GM21381 (cell line): ENCODE measurements around the gene FRMD3.

Experiments used
- ATAC-seq: cut with Tn5 transposase; IDR thresholded peaks from one replicate; pipeline ENCODE4 v1.9.1; 2021; ENCODE audit warnings: mild to moderate bottlenecking, moderate library complexity; ENCODE audit not compliant: unreplicated experiment

The FRMD3 gene

DNA sequence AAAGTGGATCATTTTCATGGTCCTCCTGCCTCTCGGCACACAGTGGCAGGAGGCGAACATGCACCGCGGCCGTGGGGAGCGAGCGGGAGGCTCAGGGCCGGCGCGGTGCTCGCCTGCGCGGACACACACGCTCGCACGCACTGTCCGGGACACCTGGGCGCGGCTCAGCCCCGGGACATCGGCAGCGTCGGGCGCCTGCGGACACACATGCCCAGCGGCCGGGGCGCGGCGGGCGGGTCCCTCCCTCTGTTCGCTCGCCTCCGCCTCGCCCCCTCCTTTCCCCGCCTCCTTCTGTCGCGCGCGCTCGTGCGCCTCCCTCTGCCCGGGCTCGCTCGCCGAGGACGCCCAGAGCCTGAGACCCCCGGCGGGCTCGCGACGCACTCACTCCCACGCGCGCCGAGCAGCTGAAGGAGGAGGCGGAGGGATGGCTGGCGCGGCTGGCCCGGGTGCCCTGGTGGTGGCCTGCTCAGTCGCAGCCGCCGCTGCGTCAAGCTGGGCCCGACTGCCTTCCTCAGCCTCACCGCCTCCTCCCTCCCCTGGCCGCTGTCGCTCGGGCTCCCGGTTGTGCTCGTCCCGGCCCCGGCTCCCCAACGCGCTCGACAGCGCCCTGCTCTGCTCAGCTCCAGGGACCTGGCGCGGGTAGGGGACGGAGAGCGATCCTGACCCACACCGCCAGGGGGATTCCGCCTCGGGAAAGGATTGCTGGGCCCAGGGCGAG is at the start of gene FRMD3:
Gene FRMD3 (minus strand): TSS at position 230 of the 718 bp plus-strand sequence. CDS start 170 bp downstream, at position 60.
- no peak for ATAC-seq

DNA sequence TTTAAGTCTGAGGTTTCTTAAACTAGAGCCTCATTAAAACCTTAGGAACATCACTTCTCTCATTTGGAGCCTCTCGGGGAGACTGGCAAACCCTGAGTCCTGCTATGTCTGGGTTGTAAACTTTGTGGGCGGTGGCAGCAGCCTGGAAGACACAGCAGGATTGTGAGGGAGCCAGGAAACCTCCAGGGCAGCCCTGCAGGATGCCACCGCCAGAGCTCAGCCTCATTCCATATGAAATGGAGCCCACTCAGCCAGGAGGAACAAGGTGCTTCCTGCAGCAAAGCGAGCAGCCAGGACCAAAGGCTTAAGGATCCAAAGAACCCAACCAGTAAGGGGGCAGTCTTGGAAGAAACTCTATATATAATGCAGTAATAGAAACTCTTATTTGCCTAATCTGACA is 46.8 kb upstream of the FRMD3 start:
- ATAC-seq, result no peak

DNA sequence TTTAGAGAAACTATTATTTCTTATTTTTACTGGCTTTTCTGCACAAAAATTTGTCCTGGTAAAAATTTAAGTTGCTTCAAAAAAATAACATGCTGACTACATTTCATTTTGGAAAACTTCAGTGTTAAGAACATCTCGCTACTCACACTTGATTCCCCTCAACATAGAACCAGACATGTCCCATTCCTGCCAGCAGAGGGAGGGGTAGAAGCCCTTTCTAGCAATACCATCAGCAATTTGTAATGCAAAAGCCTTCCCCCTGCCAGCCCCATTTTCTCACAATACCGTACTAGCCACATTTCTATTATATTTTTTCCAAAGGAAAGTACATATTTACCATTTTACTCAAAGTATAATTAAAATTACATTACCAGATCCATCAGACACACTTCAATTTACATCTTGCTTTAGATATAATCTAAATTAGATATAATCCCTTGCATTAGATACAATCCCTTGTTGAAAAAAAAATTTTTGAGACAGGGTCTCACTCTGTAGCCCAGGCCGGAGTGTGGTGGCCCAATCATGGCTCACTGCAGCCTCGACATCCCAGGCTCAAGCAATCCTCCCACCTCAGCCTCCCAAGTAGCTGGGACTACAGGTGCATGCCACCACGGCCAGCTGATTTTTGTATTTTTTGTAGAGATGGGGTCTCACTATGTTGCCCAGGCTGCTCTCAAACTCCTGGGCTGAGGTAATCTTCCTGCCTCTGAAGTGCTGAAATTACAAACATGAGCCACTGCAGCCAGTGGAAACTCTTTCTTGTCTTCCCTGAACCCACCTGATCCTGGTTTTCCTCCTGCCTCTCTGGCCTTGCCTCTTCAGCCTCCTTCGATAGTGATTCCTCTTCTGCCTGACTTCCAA is 45.2 kb upstream of the FRMD3 start:
- ATAC-seq, result no peak

DNA sequence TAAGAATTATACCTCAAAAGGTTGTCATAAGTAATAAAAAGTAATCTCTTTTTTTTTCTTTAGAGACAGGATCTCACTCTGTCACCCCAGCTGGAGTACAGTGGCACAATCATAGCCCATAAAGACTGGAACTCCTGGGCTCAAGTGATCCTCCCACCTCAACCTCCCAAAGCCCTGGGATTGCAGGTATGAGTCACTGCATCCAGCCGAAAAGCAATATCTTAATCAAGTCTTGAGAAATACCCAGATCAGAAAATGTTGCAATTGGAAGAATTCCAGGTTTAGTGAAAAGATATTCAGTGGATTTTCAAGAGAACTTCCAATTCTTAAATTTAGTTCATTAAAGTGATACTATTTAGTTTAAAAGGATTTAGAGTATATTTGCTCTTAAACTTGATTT is 43.8 kb upstream of the FRMD3 start:
- no peak for ATAC-seq

DNA sequence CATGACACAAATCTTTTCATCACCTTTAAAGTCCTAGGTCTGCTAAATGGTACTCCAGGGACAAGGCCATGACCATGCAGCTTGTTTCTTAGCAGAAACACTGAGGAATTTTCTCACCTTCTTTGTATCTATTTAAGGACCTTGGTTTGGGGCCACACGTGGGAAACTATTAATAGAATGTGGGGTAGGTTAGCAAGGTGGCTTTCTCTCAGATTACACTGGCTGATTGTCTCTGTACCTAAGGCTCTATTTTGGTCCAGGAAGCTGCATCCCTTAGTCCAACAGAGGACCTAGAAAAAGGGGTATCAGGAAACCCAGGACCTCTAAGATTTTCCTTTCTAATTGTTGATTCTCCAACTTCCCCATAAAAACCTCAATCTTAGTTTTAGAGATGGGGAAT is 36.3 kb upstream of the FRMD3 start:
- no peak for ATAC-seq

DNA sequence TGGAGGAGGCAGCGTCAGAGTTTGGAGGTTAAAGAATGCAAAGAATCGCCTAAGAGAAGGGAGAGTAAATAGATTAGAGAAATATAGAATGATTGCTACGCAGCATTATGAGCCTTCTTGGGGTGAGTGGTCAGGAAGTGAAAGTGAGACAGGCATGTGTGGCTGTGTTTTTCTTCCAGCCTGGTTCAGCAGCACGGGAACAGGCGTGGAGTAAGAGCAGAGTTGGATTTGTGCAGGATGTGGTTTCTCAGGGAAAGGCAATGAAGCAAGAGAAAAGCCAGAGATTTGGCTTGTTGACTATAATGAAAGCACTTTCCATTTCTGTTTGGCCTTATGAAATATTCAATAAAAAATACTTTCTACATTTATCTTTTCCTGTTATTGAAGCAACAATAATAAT is 34.3 kb upstream of the FRMD3 start:
- ATAC-seq, result no peak

DNA sequence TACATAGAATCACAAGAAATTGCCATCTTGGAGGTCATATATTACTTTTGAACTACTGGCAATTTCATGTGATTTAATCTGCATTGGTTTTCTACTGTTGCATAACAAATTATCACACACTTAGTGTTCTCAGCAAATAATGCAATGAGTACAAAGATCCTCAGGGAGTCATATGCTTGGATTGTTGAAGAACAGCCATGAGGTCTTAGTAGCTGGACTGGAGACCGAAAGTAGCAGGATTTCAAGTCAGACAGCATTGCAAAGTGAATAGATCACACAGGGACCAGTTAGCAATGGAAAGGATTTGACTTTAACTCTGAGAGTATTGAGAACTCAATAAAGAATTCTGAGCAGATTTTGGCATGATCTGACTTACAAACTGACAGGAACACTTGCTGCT is 32.2 kb upstream of the FRMD3 start:
- ATAC-seq, result no peak

DNA sequence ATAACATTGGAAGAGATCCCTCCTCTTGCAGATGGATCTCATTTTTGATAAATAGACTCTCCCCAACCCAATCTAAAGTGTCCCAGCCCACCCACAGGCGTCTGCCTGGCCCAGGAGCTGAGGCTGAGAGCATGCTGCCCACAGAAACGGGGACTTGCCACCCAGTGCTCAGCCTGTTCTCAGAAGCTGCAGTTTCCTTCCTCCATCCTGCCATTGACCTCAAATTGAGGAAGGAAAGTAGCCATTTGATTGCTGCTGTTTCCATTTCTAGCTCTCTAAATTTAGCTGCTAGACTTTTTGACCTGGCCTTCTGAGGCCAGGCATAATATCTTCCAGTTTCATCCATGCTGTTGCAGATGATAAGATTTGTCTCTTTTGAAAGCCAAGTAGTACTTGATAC is 31.1 kb upstream of the FRMD3 start:
- ATAC-seq, result no peak

DNA sequence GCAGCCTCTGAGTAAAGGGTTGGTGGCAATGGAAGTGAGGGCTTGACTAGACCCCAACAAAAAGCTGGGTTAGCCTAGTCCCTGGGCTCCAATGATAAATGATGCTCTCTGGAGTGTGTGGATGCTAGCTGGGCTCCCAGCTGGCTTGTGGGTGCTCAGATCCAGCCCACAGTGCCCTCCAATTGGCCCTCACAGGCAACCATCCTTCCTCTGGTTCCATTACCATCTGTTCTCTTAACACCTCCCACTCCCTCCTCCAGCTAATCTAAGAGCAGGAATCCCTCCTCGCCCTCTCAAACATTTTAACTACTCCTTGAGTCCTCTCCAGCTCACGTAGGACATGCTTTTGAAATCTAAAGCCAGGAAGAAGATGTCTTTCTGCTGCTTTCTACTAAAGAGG is 25.2 kb upstream of the FRMD3 start:
- ATAC-seq, result no peak

DNA sequence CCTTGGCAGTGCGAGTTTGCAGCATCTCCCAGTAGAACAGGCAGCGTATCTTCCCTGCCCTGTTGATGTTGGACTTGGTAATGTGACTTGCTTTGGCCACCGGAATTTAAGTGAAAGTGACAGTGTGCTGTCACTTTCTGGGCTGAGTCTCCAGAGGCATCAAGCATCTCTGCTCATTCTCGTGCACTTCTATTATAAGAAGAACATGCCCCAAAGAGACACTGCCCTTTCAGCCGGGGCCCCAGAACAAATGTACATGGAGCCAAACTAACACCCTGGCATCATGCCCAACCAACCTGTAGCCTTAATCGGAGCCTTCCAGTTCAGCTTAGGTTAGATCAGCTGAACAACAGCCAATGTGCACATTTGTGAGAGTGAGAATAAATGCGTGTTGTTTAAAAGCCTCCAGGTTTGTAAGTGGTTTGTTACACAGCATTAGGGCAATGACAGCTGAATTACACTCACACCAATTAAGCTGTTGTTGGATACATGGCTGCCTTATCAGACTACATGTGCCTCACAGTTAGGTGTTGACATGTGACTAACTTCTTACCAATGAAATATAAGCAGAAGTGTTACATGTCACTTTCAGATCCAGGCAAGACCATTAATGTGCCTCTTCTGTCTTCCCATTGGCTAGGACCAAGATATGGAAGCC is 22.1 kb upstream of the FRMD3 start:
- ATAC-seq, result no peak

DNA sequence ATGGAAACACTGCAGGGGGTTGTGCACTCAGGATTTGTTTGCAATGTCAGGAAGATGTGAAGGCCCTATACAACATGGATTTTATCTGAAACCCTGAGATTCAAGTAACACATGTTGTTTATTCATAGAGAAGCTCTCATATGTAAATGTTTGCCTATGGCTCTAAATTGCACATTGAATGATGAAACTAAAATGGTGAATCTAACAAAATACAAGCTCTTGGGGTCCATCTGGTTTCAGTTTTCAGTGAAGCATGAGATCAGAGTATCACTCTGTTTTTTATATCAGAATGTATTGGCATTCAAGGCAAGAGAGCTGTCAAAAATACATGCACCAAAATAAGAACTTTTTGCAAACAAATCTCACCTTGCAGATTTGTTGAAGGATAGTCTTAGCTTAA is 19.6 kb upstream of the FRMD3 start:
- no peak for ATAC-seq

DNA sequence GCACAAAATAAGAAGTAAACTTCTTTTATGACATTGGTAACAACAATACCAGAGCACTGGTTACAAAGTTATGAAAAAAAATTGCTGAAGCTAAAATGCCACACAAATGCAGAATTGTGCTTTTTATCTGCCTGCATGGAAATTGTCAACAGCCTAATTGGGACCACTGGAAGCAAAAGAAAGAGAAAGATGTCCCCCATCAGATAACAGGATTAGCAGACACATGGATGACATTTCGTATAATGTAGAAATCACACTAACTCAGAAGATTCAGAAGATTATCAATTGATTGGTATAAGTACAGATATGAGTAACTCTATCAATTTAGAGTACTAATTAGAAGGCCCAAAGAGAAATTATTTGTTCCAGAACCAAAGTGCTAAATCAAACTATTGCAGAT is 19.1 kb upstream of the FRMD3 start:
- no peak for ATAC-seq

DNA sequence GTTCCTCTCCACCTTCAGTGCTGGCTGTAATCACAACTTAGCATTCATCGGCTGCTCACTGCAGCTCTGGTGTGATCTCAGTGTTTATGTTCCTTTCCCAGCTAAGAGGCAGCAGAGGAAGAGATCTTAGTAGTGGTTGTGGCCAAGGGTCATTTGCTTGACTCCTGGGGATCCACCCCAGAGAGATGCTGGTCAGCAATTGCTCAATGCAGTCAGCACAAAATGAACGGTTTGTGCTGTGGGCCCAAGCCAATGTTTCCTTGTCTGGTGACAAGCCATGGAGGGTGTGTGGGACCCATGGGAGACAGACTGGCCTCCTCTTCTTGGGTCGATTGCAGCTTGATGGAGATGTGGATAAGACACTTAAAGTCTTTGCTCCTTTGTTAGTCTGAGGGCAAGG is 16.1 kb upstream of the FRMD3 start:
- ATAC-seq, result no peak

DNA sequence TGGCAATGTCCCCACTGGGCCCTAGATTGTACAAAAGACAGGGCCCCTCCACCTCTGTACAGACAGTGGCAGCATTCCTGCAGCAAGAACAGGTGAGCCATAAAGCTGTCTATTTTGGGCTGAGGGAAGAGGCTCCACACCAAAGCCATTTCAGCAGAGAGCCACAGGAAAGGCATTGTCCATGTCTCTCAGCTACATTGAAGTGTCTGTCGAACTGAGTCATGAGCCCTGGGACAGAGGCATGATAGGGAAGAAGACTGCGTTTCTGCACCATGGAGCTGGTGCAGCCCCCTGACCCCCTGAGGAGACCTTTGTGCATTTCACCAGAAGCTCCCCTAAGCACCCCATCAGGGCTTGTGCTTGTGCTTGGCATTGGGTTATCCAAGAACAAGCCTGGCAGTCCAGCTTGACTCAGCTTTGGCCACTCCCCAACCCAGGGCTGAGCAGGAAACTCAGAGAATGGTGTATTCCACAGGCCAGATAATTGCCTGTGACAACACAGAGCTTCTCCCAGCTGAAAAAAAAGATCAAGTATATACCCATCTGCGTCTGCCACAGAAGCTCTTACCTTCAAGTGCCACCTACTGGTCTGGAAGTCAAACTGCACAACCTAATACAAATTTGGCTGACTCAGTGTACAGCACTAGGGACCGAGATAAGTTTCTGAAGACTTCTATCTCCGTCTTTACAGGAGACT is 5.9 kb upstream of the FRMD3 start:
- peak; percentile 93 for ATAC-seq

DNA sequence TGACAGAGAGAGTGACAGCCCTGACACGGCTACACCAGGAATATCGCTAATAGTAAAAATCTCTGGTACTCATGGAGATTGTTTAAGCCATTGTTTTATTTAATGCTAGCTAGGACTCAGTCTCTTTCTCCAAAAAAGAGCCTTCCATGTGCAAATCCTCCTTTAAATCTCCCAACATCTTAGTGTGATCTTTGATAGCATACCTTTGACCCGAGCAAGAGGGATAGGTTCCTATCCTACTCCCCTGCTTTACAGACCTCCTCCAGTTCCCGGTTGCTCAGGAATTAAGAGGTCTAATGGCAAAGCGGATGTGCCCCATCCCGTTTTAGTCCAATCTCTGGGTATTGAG is 663 bp upstream of the FRMD3 start:
- no peak for ATAC-seq

DNA sequence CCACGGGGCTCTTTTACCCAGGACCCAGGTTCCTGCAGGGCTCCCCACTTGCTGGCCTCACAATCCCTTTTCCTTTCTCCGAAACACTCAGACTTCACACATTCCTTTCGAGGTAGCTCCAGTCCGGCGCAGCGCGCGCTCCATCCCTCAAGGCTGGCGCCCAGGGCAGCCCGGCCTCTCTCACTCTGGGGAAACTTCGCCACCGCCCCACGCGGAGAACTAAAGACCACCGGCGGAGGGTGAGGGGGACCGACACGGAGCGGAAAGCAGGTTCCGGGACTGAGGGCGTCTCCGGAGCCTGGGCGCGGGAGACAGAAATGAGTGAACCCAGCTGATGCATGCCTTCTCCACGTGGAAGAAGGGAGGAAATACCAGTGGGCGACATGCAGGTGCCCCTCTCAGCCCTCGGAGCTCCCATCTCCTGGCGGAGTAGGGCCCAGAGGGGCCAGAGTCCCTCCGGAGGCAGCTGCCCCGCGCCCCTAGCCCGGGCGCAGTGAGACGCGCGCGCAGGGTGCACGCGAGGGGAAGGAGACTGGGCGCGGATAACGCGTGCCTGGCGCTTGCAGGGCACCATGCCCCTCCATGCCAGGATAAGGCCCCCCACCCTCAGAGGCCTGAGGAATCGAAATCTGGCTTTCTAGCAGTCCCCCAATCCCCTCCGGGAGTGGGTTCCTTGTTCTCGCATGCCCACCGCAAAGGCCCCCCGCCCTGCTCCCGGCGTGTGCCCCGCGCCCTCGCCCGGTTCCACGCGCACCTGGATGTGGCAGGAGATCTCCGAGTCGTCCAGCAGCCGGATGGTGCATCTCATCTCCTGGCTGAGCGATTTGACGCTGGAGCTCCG is 650 bp downstream of the FRMD3 start:
- no peak for ATAC-seq

DNA sequence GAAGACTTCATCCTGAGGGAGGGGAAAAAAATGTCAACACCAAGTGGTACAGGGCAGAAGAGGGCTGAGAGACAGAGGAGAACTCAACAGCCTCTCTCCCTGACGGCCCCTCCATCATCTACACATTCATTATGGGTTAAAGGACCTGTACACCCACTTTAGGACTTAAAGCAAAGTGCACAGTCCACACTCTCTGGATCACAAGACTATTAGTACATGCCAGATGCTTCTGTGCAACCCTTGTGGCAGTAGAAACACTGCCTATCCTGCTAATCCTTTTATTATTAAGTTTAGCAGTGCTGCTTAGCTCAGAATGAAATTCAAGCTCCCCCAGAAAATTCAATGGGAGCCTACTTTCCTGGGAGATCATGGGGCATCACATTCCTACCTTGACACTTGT is 1.9 kb downstream of the FRMD3 start:
- no peak for ATAC-seq

DNA sequence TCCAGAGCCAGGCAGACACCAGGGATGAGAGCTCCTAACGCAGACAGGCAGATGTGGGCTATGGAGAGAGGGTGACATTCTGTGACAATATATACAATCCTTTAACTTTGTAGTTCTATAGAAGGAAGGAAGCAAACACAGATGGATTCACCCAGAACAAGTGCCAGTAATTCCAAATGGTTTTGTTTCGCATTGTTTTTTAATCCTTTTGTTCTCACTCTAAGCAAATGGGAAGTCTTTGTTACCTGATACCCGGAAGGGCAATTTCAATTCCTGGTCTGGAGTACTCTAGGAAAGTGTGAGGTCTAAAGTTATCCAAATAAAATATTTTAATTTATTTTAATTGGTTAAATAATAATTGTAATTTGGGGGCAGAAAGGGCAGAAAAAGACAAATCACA is 2.5 kb downstream of the FRMD3 start:
- no peak for ATAC-seq

DNA sequence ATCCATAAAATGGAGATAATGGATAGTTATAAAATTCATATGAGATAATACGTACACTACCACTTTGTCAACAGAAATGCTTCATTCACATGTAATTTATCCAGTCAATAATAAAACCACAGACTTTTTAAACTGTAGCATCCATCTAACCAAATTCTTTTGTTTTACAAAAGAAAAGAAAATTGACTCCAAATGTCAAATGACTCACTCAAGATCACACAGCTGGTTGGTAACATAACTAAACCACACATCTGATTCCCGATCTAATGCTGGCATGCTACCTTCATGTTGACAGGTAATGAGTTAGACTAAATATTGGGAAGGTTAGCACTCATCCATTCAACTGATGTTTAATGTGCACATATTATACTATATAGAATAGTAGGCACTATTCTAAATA is 4.9 kb downstream of the FRMD3 start:
- no peak for ATAC-seq

DNA sequence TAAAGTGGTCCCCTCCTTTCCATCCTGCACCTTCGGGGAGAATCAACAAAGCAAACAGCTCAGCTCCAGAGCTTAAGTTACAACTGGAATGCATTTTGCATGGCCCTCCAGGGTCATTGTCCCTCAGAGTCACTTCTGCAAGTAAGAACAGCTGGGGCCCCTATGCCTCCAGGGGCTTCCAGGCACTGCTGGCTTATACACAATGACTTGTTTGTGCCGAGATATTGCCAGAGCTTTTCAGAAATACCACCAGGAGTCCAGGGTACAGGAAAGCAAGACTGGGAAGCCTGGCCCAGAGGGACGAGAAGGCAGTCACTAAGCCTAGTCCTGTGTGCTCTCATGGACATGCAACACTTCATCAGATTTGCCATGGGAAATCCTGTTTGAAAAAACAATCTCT is 11.3 kb downstream of the FRMD3 start:
- no peak for ATAC-seq

DNA sequence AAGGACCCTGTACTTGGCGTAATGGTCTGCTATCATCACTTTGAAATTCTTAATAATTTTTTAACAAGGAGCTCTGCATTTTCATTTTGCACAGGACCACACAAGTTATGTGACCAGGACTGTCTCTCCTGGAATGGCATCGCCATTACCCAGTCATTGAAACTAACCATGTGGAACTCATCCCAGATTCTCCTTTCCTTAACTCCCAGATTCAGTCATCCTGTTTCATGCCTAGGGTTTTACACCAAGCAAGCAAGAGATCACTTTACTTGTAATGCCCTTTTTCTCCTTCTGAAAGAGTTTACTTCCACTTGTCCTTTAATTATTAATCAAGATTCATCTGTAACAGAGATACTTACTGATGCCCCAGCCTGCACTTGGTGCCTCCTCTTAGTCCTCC is 12.0 kb downstream of the FRMD3 start:
- ATAC-seq, result no peak
